ENCODE data around the gene ADCY2.

DNA sequence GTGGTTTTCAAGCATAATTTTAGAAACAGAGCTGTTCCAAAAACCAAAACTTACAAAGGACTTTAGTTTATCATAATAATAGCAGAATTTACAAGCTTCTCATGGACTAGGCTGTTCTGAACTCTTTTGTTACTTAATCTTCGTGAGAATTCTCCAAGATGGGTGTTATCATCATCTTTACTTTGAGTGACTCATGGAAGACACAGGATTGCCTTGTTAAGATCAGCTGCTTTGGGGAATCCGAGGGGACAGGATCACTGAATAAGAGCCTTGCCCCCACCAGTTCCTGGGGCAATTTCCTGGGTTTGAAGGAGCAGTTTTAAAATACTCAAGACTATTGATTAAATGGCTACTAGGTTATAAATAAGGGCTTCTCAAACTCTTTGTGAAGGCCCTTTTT is 374.5 kb downstream of the ADCY2 start:
- no peak for TF ChIP-seq POLR2A (IDR thresholded peaks at IDR 0.05)
- TF ChIP-seq, protein P1, sequence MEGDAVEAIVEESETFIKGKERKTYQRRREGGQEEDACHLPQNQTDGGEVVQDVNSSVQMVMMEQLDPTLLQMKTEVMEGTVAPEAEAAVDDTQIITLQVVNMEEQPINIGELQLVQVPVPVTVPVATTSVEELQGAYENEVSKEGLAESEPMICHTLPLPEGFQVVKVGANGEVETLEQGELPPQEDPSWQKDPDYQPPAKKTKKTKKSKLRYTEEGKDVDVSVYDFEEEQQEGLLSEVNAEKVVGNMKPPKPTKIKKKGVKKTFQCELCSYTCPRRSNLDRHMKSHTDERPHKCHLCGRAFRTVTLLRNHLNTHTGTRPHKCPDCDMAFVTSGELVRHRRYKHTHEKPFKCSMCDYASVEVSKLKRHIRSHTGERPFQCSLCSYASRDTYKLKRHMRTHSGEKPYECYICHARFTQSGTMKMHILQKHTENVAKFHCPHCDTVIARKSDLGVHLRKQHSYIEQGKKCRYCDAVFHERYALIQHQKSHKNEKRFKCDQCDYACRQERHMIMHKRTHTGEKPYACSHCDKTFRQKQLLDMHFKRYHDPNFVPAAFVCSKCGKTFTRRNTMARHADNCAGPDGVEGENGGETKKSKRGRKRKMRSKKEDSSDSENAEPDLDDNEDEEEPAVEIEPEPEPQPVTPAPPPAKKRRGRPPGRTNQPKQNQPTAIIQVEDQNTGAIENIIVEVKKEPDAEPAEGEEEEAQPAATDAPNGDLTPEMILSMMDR (IDR thresholded peaks at IDR 0.05): no peak

Measured in heart left ventricle (tissue), 13 donors.